Middle frontal gyrus (tissue), 1 donor: ENCODE results near the gene DTD1.
A peak's percentile ranks its signal among the peaks of the same experiment; 100 is the strongest.

ENCODE experiments used
- DNase-seq: peaks from one replicate; pipeline ENCODE4 v3.0.0-alpha.2; 2015; ENCODE audit warnings: low spot score; ENCODE audit errors: extremely low spot score

The DTD1 gene, protein sequence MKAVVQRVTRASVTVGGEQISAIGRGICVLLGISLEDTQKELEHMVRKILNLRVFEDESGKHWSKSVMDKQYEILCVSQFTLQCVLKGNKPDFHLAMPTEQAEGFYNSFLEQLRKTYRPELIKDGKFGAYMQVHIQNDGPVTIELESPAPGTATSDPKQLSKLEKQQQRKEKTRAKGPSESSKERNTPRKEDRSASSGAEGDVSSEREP

DNA sequence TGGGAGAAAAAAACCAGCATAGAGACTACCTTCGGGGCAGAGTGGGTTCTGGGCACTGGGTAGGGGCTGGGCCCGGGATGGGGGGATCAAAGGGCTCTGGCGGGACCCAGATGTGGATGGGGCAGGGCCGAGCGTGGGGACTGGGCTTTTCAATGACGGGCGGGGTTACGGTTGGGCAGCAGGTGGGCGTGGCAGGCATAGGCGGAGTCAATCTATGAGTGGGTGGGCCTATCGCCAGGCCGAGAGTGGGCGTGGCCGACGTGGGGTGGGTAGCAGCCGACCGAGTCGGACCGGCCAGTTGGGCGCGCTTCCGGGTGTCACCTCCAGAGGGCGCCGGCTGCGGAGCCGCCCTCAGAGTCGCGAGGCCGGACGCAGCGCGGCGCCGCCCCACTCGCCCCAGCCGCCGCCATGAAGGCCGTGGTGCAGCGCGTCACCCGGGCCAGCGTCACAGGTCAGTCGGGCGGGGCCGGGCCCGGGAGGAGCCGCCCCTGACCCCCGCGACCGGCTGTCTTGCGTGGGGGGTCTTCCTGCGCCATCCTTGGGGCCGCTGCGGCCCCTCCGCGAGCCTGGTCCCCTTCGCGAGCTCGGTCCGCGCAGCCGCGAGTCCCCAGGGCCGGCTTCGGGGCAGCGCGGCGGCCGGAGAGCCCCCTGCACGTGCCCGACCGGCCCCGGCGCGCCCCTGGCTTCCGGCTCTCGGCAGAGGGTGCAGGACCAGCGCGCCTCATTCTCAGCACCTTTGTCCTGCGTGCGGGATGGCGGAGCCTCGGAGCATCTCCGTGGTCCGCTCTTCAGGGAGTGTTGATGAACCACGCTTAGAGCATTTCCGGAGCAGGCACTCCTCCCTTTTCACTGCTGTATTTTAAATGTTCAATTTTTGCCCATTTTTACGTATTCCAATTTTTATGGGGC, at the start of gene DTD1:
TSS of gene DTD1 (plus strand) at position 390 of the 909 bp plus-strand sequence. CDS start at position 409, 19 bp downstream.
- DNase-seq = peak; percentile 85

DNA sequence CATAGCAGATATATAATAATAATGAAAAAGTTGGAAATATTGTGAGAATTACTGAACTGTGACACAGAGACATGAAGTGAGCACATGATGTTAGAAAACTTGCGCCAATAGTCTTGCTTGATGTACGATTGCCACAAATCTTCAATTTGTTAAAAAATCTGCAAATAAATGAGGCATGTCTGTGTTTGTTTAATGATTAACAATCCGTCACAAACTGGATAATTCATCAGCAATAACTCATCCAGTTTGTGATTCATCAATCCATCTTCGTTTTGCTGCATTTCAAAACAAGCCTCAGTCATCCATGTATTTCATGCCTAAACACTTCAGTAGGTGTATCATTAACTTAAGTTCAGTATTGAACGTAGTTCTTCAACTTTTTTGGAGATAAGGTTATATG, 46.1 kb upstream of the DTD1 start:
- DNase-seq = no peak

DNA sequence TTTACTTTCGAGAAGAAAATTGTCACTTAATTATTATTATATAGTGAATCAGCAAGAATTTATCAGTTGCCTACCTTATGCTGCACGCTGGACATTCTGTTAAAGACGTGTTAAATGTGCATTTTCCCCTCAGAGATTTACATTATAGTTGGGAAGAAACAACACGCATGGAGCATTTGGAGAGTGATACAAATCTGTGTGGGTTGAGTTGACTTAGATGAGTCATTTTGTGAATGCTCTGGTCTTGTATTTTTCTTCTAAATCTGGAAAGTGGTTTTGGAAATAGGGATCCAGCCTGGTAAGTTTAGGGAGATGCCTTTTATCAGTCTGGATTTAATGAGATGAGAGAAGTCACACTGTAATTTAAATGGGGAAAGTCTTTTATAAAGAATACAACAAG, 44.6 kb upstream of the DTD1 start:
- DNase-seq = no peak

DNA sequence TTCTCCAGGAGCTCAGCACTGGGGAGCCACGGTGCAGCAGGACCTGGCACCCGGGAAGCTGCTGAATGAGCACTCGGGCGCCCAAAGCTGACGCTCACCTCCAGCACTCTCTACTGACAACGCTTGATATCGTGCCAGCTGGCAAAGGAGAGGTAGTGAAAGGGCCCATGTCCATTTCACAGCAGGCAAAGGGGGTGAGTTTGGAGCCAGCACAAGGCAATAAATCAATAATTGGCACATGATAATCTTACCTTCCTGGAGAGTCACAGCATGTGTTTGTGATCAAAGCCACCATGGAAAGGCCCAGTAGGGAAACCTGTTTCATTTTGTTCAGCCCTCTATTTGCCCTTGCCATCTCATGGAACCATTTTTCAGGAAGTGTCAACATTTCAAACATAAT, 43.9 kb upstream of the DTD1 start:
- DNase-seq = no peak

DNA sequence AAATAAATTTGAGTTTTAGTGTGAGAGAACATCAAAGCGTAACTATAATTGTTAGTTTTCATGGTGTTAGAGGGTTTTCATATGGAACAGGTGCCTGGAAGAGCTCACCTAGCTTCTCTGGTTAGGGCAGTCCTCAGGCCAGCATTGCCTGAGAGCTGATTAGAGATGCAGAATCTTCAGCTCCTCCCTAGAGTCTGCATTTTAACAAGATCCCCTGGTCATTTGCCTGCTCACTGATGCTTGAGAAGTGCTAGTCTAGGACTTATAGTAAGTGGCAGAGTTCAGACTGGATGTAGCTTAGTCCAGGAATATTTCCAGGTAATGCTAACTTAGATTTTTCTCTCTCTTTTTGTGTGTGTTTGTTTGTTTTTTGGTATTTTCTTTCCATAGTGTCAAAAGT, 42.3 kb upstream of the DTD1 start:
- DNase-seq = no peak

DNA sequence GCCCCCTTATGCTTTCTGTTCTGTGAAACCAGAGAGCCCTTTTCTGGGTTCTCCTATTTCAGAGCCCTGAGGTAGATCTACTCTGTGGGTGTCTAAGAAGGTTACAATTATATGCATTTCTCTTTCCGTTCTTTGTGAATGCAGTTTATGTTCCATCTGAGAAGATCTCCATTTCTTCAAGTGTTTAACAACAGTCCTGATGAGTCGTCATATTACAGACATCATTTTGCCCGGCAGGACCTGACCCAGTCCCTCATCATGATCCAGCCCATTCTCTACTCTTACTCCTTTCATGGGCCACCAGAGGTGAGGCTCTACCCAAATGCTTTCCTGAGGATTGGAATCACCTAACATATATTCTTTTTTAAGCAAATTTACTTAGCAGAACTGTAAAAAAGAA, 39.4 kb upstream of the DTD1 start:
- no peak for DNase-seq

DNA sequence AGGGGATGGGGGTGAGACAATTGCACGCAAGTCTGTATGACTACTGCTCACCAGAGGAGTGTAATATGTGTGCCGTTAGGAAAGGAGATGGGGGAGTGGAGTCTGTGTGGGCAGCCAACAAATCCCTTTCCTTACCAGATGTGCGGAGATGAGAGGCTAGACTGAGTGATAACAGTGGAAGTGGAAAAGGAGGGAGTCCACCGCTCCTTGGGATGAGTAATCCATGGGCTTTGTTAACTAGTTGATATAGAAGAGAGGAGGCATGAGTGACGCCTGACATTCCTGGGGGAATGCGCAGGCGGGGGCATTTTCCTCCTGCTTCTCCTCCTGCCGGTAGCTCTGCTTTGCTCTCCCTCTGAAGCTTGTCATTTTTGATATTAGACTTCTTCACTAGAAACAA, 34.1 kb upstream of the DTD1 start:
- no peak for DNase-seq

DNA sequence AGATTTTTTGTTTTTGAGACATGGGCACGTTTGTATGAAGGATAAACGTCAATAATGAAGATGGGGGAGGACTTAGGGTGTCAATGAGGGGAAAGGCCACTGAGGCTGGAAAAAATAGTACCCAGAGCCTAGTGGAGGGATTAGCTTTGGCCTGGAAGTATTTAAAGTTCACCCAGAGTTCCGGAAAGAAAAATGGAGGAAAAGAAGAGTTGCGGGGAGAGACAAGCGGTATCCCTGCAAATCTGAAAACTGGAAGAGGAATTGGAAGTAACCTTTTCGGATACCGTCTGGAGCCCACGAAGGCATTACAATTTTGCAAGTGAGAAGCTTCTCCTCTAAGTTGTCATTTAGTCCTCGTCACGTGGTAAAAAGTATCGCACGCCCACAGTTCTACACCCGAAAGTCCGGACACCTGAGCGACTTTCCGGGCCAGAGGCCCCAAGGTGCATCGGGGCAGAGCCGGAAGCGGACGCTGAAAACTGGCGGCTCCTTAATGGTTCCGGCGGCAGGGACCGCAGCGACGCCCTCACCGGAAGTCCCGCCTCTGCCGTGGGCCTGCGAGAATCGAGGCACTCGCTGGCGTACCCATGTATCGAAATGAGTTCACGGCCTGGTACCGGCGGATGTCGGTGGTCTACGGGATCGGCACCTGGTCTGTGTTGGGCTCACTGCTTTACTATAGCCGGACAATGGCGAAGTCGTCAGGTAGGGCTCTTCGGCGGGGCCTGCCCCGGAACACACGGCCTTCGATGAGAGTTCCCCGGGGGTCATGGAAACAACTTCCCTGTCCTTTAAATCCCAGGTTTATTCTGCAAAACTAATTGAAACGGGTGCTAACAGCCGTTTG, 20.7 kb upstream of the DTD1 start, which contains the start of gene SMIM26:
TSS of gene SMIM26 (plus strand) at position 541 of the 847 bp plus-strand sequence. CDS start at position 588, 47 bp downstream.
- DNase-seq = peak; percentile 83

DNA sequence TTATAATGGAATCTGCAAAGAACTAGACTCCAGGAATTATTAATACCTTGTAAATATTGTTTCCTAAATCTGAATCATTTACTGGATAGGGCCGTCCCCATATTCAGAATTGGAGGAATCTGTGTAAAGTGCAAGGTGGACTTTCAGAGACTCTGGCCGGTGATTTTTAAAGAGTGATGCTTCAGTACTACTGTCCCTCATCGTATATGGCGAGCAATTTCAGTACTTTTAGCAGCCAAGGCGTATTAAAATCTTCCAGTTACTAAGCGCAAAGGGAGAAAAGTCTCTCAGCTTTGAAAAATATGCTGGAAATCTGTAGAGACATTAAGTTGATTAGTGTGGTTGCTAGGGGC, 20.1 kb upstream of the DTD1 start:
- no peak for DNase-seq

DNA sequence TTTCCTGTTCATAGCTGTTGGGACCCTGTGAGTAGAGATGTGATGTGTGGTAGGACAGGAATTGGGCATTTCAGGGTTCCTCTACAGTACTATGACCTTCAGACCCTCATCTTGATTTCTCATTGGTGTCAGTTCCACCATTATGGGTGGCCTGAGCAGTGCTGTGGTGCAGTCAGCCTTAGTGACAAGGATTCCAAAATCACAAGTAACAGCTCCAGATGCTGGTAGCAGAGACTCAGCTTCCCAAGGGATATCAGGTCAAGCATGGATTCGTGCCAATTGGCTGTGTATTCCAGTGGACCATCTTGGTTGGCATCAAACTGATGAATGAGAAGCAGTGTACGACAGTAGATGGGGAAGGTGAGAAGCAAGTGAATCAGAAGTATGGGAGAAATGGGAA, 16.8 kb upstream of the DTD1 start:
- no peak for DNase-seq

DNA sequence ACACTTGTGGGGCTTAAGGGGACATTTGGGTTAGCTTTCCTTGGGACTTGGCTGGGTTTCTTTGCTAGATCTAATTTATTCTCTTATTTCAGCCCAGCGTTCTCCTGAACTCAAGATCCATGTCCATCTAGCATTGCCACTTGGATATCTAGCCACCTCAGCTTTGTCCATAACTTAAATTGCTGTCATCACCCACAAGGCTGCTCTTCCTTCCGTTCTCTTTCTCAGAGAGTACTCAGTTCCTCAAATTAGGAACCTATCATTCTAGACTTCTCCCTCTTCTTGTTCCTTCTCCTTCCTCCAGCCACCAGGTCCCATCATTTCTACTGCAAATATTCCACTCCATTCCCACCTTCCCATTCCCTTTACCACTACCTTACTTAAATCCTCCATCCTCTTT, 16.3 kb upstream of the DTD1 start:
- DNase-seq = no peak

DNA sequence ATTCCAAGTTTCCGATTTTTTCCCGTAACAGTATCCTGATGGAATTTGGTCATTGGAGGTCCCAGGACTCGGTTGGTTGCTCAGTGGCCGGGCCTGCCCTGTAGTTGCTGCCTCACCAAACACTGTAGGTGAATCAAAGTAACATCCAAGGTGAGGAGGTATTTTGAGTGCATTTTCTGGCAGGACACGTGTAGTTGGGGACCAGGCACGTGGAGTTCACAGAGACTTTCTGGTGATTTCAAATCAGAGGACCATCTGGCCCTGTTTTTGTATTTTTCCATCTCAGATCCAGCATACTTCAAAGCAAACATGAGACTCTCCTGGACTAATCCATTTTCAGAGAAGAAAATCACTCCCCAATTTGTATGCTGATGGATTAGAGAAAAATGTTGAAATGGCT, 9.9 kb upstream of the DTD1 start:
- DNase-seq = no peak

DNA sequence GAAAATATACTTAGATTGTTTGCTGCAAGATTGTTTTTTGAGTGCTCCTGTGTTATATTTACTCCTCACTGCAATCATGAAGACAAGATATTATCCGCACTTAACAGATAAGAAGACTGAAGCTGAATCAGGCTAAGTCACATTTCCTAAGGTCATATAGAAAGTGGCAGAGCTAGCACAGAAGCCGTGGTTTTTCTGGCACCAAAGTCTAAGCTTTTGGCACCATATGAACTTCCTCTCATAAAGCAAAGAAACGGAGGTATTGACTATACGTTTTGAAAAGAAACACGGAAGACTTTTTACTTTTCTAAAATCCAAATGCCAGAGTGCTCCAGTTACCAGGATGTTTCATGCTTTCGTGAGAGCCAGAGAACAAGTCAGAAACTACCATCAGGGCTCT, 9.3 kb upstream of the DTD1 start:
- DNase-seq = no peak

DNA sequence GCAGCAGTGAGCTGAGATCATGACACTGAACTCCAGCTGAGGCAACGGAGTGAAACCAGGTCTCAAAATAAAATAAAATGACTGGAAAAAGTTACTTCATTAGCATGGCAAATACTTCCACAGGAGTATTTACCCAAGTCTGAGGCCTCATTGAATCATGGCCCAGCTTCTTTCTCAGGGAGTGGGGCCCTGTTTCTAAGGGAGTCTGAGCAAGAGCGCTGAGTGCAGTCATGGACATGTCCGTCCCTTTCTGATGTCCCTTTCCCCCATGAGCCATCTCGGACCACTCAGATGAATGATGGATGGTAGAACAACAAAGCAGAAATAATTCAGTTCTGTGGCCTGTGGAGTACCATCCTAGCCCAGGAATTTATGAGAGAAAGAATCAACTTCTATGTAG, 7.8 kb upstream of the DTD1 start:
- DNase-seq = no peak

DNA sequence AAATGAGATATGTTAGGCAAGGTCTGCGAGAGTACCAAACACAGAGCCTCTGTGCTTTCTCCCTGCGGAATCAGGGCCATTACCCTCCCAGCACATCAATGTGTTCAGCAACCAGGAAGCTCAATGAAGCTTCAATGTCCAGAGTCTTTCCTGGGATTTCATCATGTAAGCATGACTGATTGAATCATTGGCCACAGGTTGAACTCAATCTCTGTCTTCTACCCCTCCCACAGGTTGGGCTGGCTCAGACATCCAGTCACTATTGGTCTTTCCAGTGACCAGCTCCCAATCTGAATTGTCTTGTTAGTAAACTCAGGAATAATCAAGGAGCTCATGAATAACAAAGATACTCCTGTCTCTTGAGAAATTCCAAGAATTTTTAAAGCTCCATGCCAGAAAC, 2.7 kb upstream of the DTD1 start:
- DNase-seq = no peak

DNA sequence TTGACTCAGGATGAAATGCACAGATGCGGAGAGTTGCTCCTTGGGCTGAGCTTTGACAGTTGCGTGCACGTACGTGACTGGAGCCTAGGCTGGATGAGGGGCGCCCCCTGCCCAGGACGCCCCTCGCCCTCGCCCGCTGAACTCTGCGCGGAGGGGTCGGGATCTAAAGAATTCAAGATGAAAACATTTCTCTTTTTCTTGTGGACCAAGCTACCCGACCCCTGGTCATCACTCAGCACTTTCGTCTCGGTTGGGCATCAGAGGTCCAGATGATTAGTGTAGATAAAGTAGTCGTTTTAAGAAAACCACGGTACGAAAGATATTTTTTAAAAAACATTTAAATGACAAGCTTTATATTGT, 700 bp downstream of the DTD1 start:
- DNase-seq = no peak

DNA sequence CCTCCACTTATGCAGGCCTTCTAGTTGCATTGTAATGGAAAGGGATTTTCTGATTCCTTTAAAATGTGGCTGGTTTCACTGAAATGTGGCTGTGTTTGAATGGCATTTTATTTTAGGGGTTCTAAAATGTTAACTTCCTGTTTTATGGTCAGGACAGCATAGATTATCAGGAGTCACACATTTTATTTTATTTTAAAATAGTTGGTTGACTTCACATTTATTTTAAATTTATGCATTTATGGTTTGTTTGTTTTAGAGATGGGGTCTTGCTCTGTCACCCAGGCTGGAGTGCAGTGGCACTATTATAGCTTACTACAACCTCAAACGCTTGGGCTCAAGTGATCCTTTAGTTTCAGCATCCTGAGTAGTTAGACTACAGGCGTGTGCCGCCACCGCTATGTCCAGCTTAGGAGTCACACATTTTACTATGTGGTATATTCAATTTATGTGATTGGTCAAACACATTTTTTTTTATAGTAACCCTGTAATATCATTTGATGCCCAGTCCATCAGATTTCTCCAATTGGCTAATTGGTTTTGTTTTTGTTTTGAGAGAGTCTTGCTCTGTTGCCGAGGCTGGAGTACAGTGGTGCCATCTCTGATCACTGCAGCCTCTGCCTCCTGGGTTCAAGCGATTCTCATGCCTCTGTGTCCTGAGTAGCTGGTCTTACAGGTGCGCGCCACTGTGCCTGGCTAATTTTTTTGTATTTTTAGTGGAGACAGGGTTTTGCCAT, 2.3 kb downstream of the DTD1 start:
- no peak for DNase-seq

DNA sequence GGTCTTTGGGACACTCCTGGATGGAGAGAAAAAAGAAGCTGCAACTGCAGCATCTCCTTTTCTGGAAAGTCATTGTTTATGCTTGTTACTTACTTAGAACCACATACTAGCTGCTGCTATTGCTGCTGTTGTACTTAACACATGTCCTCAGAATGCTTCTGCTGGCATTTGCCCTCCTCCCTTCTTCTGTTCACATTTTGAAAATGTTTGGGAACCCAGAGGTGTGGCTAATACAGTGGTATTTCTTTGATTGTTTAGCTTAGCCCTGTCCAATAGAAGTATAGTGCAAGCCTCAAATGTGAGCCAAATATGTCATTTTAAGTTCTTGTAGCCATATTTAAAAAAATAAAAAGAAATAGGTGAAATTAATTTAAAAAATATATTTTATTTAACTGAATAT, 8.4 kb downstream of the DTD1 start:
- no peak for DNase-seq

DNA sequence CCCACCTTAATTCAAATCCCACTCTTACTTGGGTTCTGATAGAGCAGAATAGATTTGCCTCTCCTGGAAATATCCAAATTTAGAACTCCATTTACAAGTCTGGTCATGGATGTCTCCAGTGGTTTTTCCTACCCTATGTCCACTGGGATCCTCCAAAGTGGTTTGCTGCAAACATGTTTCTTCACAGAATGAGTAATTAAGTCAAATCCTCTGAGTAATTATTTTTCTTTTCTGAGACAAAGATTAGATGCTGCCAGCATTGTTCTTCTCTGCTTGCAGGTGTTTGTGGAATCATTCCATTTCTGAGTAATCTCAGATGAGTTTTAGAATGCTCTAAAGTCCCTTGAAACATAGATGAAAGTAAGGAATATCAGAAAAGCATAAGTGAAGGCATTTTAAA, 21.9 kb downstream of the DTD1 start:
- DNase-seq = no peak

DNA sequence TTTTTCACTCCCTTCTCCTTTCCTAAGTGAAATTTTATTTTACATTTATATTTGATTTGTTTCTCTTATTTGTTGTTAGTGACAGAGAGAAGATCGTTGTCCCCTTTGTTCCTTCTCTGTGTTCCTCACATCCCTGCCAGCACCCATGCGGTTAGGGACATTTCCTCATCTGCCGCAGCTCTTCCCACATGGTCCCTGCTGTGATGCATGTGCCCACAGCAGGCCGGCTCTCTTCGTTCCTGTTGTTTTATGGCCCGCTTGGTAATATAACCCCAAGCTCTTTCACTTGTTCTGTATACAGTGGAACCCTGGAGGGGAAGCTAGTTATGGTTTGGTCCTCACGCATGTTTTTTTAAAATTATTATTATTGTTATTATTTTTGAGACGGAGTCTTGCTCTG, 23.6 kb downstream of the DTD1 start:
- no peak for DNase-seq

DNA sequence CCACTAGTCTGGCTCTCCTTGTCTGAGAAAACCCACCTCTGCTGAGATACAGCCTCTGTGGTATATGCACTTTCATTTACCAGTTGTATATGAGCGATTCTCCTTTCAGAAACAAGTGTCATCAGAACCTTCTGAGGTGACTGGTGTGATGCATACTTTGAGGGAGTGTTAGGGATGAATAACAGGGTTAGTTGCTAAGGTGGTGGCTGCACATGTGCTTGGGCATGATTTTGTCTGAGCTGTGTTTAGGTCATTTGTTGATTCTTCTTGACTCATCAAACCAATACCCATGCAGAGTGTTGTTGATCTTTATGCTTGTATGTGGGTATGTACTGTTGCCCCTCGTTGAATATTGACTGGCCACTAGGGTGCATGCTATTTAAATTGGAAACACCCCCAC, 25.7 kb downstream of the DTD1 start:
- no peak for DNase-seq
